PC-3 (cell line): ENCODE data around the gene PDGFC. TPM values are rescaled to one million over a fixed set of nuclear protein-coding genes. Genes with fewer than 3 reads are reported as not detected.

Experiments
- ATAC-seq: fragments of 200-7000 bp; cut with Tn5 transposase; 2 replicates; pipeline ENCODE4 v1.9.1; 2020; ENCODE audit warnings: mild to moderate bottlenecking, moderate library complexity
- BruUV-seq: library from RNA; stranded (reverse); fragments of 400-500 nt; replicated peaks from 2 replicates; lab custom pipeline; 2021; lab: Mats Ljungman, UMichigan
- CTCF ChIA-PET: fragments of 300-600 bp; sonication (Branson Sonifier 250); formaldehyde crosslinking; loops from one replicate; lab custom pipeline; 2022; ENCODE audit warnings: antibody characterized with exemption; lab: Charles Lee
- POLR2A ChIA-PET: fragments of 300-600 bp; sonication (Branson Sonifier 250); formaldehyde crosslinking; loops from one replicate; lab custom pipeline; 2022; ENCODE audit warnings: antibody characterized with exemption; ENCODE audit not compliant: unreplicated experiment; lab: Charles Lee
- DNase-seq: peaks from one replicate; pipeline ENCODE4 v3.0.0-alpha.2; 2015
- H2AFZ ChIP-seq: fragments of 300-600 bp; sonication (generic); 2 replicates; pipeline ENCODE4 v1.6.0; 2016; ENCODE audit warnings: antibody characterized with exemption, low read length
- H3F3A ChIP-seq: fragments of 300-600 bp; sonication (generic); one replicate; pipeline ENCODE4 v1.6.0; 2017; ENCODE audit warnings: antibody characterized with exemption, low read length, control low read depth, mild to moderate bottlenecking; ENCODE audit not compliant: unreplicated experiment
- H3K27ac ChIP-seq: fragments of 300-600 bp; sonication (generic); 2 replicates; pipeline ENCODE4 v1.5.1; 2016; ENCODE audit warnings: mild to moderate bottlenecking, low read length
- H3K27me3 ChIP-seq: fragments of 300-600 bp; sonication (generic); 2 replicates; pipeline ENCODE4 v1.6.1; 2016; ENCODE audit warnings: low read length, mixed read lengths
- H3K36me3 ChIP-seq: fragments of 300-600 bp; sonication (generic); 2 replicates; pipeline ENCODE4 v1.6.1; 2016; ENCODE audit warnings: low read depth, mixed run types, low read length, mixed read lengths
- H3K4me1 ChIP-seq: fragments of 300-600 bp; sonication (generic); 2 replicates; pipeline ENCODE4 v1.5.1; 2016; ENCODE audit warnings: low read length; ENCODE audit not compliant: insufficient read depth
- H3K4me2 ChIP-seq: fragments of 300-600 bp; sonication (generic); 2 replicates; pipeline ENCODE4 v1.6.0; 2016; ENCODE audit warnings: low read length
- H3K4me3 ChIP-seq: fragments of 300-600 bp; sonication (generic); 2 replicates; pipeline ENCODE4 v1.5.1; 2016; ENCODE audit warnings: mild to moderate bottlenecking, low read length, mixed read lengths
- H3K79me2 ChIP-seq: fragments of 300-600 bp; sonication (generic); 2 replicates; pipeline ENCODE4 v1.6.1; 2017; ENCODE audit warnings: low read length, mixed read lengths
- H3K9ac ChIP-seq: fragments of 300-600 bp; sonication (generic); 2 replicates; pipeline ENCODE4 v1.6.0; 2016; ENCODE audit warnings: mild to moderate bottlenecking, low read length
- H3K9me2 ChIP-seq: fragments of 300-600 bp; sonication (generic); replicated peaks from 2 replicates; pipeline ENCODE4 v1.6.1; 2016; ENCODE audit warnings: mixed run types, low read length, mixed read lengths
- H3K9me3 ChIP-seq: fragments of 300-600 bp; sonication (generic); 2 replicates; pipeline ENCODE4 v1.6.1; 2016; ENCODE audit warnings: low read length, mixed read lengths
- H4K20me1 ChIP-seq: fragments of 300-600 bp; sonication (generic); 2 replicates; pipeline ENCODE4 v1.6.1; 2016; ENCODE audit warnings: low read length, mixed read lengths
- CTCF ChIP-seq: fragments of 300-600 bp; sonication (generic); conservative IDR thresholded peaks from 2 replicates; pipeline ENCODE4 v1.5.1; 2017; ENCODE audit warnings: antibody characterized with exemption, low read depth, mild to moderate bottlenecking, low read length
- EZH2 ChIP-seq: fragments of 300-600 bp; sonication (generic); IDR thresholded peaks from one replicate; pipeline ENCODE4 v1.6.1; 2017; ENCODE audit warnings: antibody characterized with exemption, mild to moderate bottlenecking, low read length; ENCODE audit not compliant: unreplicated experiment
- EZH2phosphoT487 ChIP-seq: fragments of 300-600 bp; sonication (generic); IDR thresholded peaks from 2 replicates; pipeline ENCODE4 v1.6.1; 2018; ENCODE audit warnings: mild to moderate bottlenecking, antibody characterized with exemption, low read length, borderline replicate concordance
- intact Hi-C: fragments of 100-400 bp; cut with micrococcal nuclease; formaldehyde crosslinking; loops from 2 replicates; pipeline ENCODE4 v1.9.0; 2023
- total RNA-seq: library from RNA; depleted of rRNA; stranded (reverse); fragments of >200 nt; gene quantifications from 2 replicates; pipeline ENCODE4 v1.2.3, GENCODE V29; 2014

The PDGFC gene
- total RNA-seq, 1 experiment from 2014 or later: 23.0 TPM

- H2AFZ ChIP-seq: no peak overlapping the region
- intact Hi-C loops: loop anchor here (2.0 to 10.0 kb wide), 3 partner anchors 178 to 204 kb away; no protein-coding TSS in a partner anchor
- H3K4me2 ChIP-seq: peak overlapping the region; percentile 67
- ChIA-PET POLR2A (no interaction called here), CTCF (no interaction called here)
- H3K9me2 ChIP-seq: no peaks in the 10 kb centered on the region
- H3F3A ChIP-seq: peaks cover 6% of the 10 kb centered on the region
- no peaks in the 10 kb centered on the region for H3K9me3 ChIP-seq
- H3K36me3 ChIP-seq: no peaks in the 10 kb centered on the region
- H3K4me1 ChIP-seq: peaks cover 62% of the 10 kb centered on the region
- peak; percentile 23 for DNase-seq
- H3K9ac ChIP-seq: peak overlapping the region; percentile 30
- BruUV-seq: no TSS peak
- H4K20me1 ChIP-seq: no peaks in the 10 kb centered on the region
- no peak overlapping the region for H3K4me3 ChIP-seq
- TF ChIP-seq EZH2phosphoT487 (no peak), CTCF (no peak), EZH2 (no peak)
- no peaks in the 10 kb centered on the region for H3K27me3 ChIP-seq
- ATAC-seq: peak; percentile 35; the same call in 1 of the 2 replicates
- no peaks in the 10 kb centered on the region; the same call in 1 of the 2 replicates for H3K79me2 ChIP-seq
- peak overlapping the region; percentile 79 for H3K27ac ChIP-seq
Measured at GRCh38 chr4:156779042-156779441, 192.6 kb downstream of the PDGFC start.

- BruUV-seq: no TSS peak
- no peaks in the 10 kb centered on the region for H3K27me3 ChIP-seq
- CTCF ChIA-PET: interaction anchor here (0.6 kb wide), 1 partner anchor 303 kb away, joined by 4 read pairs; no protein-coding TSS in a partner anchor
- no peaks in the 10 kb centered on the region for H3K9me3 ChIP-seq
- peak; percentile 53 for ATAC-seq
- no peak overlapping the region for H3K4me3 ChIP-seq
- no peak overlapping the region for H2AFZ ChIP-seq
- peak; percentile 83 for DNase-seq
- H3F3A ChIP-seq: peaks cover 6% of the 10 kb centered on the region
- H3K27ac ChIP-seq: peak overlapping the region; percentile 79
- no peak for TF ChIP-seq EZH2
- TF ChIP-seq EZH2phosphoT487: no peak
- TF ChIP-seq CTCF: no peak
- POLR2A ChIA-PET: no interaction called here
- H3K9ac ChIP-seq: peak overlapping the region; percentile 30
- H3K4me1 ChIP-seq: peaks cover 66% of the 10 kb centered on the region
- no peaks in the 10 kb centered on the region for H3K79me2 ChIP-seq
- H4K20me1 ChIP-seq: no peaks in the 10 kb centered on the region
- no peaks in the 10 kb centered on the region for H3K9me2 ChIP-seq
- no peaks in the 10 kb centered on the region for H3K36me3 ChIP-seq
- intact Hi-C loops: loop anchor here (2.0 to 10.0 kb wide), 3 partner anchors 179 to 204 kb away; no protein-coding TSS in a partner anchor
- peak overlapping the region; percentile 67 for H3K4me2 ChIP-seq
Measured at GRCh38 chr4:156778606-156779005, 193.0 kb downstream of the PDGFC start.

- no peak for ATAC-seq
- intact Hi-C loops: loop anchor here (2.0 to 10.0 kb wide), 3 partner anchors 179 to 203 kb away; no protein-coding TSS in a partner anchor
- H4K20me1 ChIP-seq: no peaks in the 10 kb centered on the region
- TF ChIP-seq EZH2 (no peak), CTCF (no peak), EZH2phosphoT487 (no peak)
- no peaks in the 10 kb centered on the region for H3K36me3 ChIP-seq
- peak; percentile 48 for DNase-seq
- H3K9me2 ChIP-seq: no peaks in the 10 kb centered on the region
- peaks cover 6% of the 10 kb centered on the region for H3F3A ChIP-seq
- BruUV-seq: no TSS peak
- no peaks in the 10 kb centered on the region for H3K79me2 ChIP-seq
- H2AFZ ChIP-seq: no peak overlapping the region
- H3K4me3 ChIP-seq: no peak overlapping the region
- peak overlapping the region; percentile 79 for H3K27ac ChIP-seq
- ChIA-PET CTCF (interaction anchor here (0.6 kb wide), 1 partner anchor 302 kb away, joined by 4 read pairs; no protein-coding TSS in a partner anchor), POLR2A (no interaction called here)
- H3K9me3 ChIP-seq: no peaks in the 10 kb centered on the region
- H3K4me1 ChIP-seq: peaks cover 71% of the 10 kb centered on the region
- H3K9ac ChIP-seq: no peak overlapping the region
- no peaks in the 10 kb centered on the region for H3K27me3 ChIP-seq
- H3K4me2 ChIP-seq: peak overlapping the region; percentile 29; the same call in 1 of the 2 replicates
Measured at GRCh38 chr4:156778093-156778492, 193.5 kb downstream of the PDGFC start.
